ENCODE measurements around the gene ZNF593.

Gene ZNF593

DNA sequence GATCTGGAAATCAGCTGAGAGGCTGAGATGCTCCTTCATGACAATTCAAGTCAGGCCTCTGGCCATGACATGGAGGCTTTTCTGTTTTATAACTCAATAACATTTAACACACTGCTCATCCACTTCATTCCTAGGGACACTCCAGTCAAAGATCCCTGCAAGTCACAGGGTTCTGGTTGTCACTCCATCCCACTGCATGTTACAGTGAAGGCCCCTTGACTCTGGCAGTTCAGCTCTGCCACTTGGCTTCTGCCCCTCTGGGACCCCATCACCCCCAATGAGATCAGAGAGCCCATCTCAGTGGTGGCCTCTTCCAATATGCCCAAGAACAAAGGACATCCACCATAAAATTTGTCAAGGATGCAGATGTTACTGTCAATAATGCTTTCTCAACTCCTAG, 20.8 kb upstream of the ZNF593 start:
- DNase-seq (ENCODE audit: low read depth in 2 of 2), result no peak

DNA sequence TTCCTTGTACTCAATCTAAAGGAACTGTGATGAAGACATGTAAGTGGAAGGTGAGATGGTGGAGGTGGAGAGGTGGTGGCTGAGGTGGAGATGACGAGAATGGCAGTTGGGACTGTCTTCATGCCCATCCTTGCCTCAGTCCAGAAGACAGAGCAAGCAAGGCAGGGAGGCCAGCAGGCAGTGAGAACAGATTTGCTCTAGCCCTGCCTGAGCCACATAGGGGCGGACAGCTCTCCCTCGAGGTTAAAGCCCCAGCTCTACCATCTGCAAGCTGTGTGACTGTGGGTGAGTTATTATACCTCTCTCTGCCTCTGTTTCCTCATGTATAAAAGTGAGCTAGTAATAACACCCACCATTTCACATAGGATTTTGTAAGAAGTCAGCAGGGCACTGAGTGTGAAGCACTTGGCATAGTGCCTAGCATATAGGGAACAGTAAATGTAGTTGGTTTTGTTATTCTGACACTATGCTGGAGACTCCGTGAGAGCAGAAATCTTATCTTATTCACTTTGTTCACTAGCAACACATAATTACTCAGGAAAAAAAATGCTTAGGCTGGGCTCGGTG, 15.7 kb upstream of the ZNF593 start:
- DNase-seq (ENCODE audit: low read depth in 2 of 2), result no peak

GRCh38 chr1:26154750-26155149, 15.0 kb upstream of the ZNF593 start:
- no peak for DNase-seq (ENCODE audit: low read depth in 2 of 2)

DNA sequence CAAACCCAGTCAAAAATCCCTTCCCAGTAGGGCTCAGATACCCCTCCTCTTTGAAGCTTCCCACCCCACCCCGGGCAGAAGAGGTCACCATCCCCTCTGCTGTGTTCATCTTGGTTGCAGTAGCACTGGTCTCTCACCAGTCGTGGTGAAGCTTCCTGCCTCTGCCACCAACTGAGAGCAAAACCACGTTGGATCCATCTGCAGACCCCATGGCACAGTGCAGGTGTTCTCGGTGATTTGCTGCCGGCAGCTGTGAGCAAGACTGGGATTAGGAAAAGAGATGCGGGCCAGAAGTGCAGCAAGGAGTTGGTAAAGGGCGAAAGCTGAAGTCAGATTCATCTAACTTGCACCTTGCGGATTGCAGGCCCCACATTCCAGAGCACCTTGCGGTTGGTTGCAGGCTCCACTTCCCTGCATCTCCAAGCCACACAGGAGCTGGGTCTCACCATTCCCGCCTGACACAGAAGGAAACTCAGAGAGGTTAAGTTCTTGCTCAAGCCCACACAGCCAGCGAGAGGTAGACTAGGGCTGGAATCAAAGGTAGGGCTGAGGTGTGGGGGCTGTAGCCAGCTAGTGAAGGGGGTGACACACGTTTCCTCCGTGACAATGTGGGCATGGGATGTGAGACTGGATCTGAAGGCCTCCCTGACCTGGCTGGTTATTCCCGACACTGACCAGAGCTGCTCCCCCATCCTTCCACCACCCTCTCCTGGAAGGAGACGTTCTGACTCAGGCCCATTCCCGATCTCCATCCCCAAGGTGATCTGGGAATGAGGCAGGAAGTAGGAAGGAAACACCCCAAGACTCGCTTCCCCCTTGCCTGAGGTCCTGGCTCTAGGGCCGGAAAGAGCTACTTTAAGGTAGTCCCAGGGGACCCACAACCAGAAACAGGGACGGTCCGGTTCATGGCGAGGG, 14.1 kb upstream of the ZNF593 start:
- no peak for DNase-seq (ENCODE audit: low read depth in 2 of 2)

GRCh38 chr1:26156285-26157038, 13.2 kb upstream of the ZNF593 start:
- DNase-seq (ENCODE audit: low read depth in 2 of 2), result no peak

GRCh38 chr1:26158271-26158907, 11.3 kb upstream of the ZNF593 start:
- no peak for DNase-seq (ENCODE audit: low read depth in 2 of 2)

DNA sequence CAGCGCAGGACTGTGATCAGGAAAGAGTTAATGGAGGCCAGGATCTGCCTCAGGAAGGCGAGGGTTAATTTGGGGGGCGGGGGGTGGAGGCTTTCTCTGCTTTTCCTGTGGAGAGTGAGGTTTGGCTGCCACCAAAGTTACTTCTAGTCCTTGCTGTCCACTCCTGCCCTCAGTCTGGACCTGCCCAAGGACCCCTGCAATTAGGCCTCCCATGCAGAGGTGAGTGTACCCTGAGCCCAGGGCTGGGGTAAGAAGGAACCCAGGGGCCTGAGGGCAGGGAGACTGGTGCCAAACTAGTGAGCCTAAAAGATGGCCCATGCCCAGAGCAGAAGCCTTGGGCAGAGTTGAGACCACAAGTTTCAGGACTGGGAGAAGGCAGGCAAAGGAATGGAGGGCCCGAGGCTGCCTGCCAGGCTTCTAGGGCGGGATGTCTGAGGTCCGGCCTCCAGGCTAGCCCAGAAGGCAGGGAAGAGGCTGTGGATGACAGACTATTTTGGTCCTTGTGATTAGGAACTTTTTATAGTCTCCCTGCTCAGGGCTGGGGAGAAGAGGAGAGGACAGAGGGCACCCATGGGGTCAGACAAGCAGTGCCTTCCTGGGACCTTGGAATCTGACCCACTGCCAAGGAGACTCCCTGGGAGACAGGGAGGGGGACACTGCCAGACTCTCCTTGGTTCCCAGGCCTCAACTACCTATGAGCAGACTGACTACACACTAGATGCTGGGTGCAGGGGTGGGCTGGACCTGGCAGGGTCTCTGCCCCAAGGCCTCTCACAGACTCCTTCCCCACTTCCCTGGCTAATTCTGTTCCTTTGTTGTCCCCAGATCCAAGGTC, 10.6 kb upstream of the ZNF593 start, which contains the start of gene FAM110D:
TSS of gene FAM110D (plus strand) at position 172 of the 835 bp plus-strand sequence. CDS start 2,213 bp downstream, outside the sequence.
- no peak for DNase-seq (ENCODE audit: low read depth in 2 of 2)

DNA sequence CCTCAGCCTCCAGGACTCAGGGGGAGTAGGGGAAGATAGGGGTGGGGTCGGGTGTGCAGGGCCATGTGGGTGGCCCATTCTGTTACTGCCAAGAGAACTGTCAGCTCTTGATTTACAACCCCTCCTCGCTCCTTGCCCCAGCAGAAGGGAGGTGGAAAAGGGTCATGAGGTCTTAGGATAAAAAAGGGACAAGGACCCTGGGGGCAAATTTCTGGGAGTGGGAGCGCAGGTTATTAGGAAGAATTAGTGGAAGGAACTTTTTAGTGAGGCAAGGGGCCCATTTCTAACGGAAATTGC, 10.0 kb upstream of the ZNF593 start:
- DNase-seq (ENCODE audit: low read depth in 2 of 2), result no peak

- no peak for DNase-seq (ENCODE audit: low read depth in 2 of 2)
Measured at GRCh38 chr1:26160527-26161414, 8.9 kb upstream of the ZNF593 start.

DNA sequence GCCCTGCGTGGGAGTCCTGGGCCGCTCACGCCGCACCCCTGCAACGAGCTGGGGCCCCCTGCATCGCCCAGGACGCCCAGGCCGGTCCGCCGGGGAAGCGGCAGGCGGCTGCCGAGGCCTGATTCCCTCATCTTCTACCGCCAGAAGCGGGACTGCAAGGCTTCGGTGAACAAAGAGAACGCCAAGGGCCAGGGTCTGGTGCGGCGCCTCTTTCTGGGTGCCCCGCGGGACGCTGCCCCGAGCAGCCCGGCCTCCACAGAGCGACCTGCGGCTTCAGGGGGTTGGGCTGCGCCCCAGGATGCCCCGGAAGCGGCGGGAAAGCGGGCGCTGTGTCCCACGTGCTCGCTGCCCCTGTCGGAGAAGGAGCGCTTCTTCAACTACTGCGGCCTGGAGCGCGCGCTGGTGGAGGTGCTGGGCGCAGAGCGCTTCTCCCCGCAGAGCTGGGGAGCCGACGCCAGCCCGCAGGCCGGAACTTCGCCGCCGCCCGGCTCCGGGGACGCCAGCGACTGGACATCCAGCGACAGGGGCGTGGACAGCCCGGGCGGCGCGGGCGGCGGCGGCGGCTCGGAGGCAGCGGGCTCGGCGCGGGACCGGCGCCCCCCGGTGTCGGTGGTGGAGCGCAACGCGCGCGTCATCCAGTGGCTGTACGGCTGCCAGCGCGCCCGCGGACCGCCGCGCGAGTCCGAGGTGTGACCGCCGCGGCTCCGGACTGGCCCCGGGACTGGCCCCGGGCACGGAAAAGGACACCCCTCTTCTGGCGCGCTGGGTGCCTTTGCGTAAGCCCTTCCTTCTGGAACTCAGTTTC, 8.1 kb upstream of the ZNF593 start:
- DNase-seq (ENCODE audit: low read depth in 2 of 2), result peak in 1 of 2 donors; percentile 32

DNA sequence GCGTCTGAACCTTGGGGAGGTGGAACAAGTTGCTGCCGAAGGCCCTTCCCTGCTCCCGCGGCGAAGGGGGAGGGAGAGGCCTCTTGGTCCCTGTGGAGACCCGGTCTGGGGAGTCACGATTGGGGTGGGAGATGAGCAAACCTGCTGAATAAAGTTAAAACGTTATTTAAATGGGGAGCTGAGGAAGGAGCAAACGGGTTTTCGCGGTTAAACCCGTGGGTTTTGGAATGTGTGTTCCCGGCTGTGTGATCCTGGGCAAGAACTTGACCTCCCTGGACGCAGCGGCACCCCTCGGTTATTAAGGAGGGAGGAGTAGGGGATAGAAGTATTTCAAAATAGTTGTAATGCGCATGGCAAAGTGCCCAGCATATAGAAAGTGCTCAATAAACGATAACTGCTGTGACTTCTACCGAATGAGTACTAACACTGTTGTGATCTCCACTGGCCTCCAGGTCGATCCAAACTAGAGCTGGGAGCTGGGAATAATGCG, 7.4 kb upstream of the ZNF593 start:
- no peak for DNase-seq (ENCODE audit: low read depth in 2 of 2)

GRCh38 chr1:26163684-26164035, 6.0 kb upstream of the ZNF593 start:
- DNase-seq (ENCODE audit: low read depth in 2 of 2), result no peak

DNA sequence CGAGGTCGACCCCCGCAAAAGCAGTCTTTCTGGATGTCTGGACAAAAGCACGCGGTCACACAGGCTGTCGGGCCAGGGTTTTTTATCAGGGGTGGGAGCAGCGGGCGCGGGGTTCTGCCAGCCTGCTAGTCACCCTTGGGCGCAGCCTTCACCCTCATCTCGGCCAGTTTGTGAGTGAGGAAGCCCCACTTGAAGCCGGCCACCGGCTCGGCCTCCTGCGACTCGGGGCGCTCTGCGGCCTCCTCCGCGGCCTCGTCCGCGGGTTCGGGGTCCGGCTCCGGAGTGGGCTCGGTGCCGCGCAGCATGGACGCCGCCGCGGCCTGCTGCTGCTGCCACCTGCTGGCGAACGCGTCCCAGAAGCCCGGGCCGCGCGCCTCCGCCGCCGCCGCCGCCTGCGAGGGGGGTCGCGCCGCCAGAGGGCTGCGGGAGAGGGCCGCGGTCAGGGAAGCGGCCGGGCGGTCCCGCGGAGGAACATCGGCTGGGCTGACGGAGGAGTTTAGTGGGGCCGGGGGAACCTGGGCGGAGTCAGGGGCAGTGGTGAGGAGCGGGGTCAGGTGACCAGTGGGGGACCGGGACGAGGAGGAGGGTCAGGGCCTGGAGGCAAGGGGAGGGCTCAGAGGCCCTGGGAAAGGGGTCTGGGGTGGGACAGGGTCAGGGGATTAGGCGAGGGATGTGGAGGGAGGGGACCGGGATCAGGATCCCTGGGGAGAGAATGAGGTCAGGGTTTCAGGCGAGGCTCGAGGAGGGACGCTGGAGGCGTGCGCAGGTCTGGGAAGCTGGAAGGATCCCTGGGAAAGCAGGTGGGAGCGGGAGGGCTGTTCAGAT, 5.5 kb upstream of the ZNF593 start:
- DNase-seq (ENCODE audit: low read depth in 2 of 2), result peak; percentile 36 to 40

DNA sequence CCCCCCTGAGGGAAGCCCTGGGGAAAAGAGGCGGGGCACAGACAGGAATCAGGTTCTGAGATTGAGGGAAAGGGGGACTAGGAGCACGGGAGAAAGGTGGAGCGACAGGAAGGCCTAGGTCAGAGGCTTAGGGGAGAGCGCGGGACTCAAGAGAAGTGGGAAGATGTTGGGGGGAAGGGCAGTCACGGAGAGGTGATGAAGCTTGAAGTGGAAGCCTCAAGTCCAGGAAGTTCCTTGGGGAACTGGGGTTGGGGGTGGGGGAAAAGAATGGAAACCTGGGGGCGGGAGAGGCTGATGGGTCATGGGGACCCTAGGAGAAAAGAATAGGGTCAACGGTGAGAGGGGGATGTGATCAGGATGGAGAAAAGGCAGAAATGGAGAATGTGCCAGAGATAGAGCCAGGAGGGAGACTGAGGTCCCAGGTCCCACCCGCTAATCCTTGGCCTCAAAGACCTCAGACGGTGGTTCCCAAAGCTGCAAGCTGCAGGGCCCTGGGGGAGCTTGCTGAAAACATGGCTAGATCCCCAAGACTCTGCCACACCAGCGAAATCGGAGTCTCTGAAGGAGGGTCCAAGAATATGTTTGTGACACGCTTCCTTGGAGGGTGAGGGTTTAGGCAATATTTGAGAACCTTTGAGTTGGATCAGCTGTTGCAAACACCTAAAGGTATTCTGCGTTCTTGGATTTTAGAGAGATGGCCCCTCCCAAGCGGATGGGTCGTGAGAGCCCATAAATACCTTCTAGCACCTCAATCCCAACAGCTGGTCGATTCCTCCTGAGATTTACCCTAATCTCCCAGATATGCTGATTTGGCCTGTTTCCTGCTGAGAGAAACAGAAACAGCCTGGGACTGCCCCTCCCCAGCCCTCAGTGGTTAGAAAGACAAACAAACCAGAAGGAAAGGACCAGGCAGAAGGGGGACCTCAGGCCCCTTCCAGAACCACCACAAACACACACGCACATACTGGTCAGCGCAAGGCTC, 4.6 kb upstream of the ZNF593 start:
- DNase-seq (ENCODE audit: low read depth in 2 of 2), result no peak

DNA sequence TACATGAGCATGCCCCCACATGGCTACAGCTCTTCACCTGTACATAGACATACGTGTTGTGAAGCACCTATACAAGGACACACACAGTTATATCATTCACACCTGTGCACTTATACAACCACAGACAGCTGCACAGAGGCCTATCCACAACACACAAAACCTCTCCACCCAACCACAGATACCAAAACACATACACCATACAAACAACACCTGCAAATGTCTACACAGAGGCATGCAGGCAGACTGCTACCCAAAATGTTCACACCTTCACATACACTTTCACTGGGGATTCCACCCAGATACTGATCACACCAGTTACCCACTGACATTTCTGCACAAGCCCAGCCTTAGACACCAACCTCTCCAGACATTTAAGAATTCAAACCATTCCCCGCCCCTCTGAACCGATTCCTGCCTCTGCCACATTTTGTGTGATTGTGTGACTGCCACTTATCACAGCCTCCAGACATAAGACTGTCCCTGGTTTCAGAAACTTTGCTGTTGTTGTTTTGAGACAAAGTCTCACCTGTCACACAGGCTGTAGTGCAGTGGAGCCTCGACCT, 2.9 kb upstream of the ZNF593 start:
- no peak for DNase-seq (ENCODE audit: low read depth in 2 of 2)

DNA sequence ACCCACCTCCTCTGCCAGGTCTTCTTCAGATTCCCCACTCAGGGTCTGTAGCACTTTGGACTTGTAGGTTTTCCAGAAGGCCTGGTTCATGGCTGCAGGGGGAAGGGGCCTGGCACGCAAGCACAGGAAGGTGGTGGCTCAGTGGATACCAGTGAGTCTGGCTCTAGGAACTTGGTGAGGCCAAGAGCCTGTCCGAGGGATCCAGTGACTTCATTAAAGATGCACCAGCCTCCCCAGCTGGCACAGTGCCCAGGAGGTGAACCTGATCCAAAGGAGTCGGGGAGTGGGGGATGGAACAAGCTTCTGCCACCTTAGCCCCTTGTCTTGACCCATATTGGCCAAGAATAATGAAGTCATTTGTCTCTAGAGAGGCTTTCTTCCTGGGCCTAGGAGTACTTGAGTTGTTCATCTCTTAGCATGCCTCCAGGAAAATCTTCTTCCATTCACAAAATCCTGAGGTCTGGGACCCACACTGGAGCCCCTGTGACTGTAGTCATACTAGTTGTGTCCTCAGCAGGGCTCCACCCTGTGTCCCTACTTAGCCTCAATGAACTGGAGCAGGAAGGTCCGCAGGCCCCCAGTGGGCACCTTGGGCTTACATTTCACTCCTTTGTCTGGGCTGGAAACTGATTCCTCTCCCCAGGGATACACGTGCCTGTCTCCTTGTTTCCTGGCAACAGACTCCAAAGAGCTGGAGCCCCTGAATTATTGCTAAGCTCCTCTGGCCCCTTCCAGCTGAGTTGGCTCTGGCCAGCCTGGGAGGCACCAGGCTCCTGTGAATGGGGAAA, 1.1 kb upstream of the ZNF593 start, which contains the start of gene C1orf232:
TSS of gene C1orf232 (minus strand) at position 554 of the 788 bp plus-strand sequence. CDS start at position 90, 464 bp downstream.
- no peak for DNase-seq (ENCODE audit: low read depth in 2 of 2)

Data from activated CD4-positive, alpha-beta T cell treated with anti-CD3 and anti-CD28 coated beads for 24 hours (primary cell).